Placental epithelial cell (primary cell): ENCODE measurements around the gene HPDL. TPM values are rescaled to one million over a fixed set of nuclear protein-coding genes. Genes with fewer than 3 reads are reported as not detected.

Source experiments
- total RNA-seq: library from RNA; depleted of rRNA; stranded (reverse); fragments of >200 nt; gene quantifications from 2 replicates; pipeline ENCODE4 v1.2.3, GENCODE V29; 2012

Gene HPDL
- total RNA-seq, result 1.3 and 2.0 TPM in 2 replicates

DNA sequence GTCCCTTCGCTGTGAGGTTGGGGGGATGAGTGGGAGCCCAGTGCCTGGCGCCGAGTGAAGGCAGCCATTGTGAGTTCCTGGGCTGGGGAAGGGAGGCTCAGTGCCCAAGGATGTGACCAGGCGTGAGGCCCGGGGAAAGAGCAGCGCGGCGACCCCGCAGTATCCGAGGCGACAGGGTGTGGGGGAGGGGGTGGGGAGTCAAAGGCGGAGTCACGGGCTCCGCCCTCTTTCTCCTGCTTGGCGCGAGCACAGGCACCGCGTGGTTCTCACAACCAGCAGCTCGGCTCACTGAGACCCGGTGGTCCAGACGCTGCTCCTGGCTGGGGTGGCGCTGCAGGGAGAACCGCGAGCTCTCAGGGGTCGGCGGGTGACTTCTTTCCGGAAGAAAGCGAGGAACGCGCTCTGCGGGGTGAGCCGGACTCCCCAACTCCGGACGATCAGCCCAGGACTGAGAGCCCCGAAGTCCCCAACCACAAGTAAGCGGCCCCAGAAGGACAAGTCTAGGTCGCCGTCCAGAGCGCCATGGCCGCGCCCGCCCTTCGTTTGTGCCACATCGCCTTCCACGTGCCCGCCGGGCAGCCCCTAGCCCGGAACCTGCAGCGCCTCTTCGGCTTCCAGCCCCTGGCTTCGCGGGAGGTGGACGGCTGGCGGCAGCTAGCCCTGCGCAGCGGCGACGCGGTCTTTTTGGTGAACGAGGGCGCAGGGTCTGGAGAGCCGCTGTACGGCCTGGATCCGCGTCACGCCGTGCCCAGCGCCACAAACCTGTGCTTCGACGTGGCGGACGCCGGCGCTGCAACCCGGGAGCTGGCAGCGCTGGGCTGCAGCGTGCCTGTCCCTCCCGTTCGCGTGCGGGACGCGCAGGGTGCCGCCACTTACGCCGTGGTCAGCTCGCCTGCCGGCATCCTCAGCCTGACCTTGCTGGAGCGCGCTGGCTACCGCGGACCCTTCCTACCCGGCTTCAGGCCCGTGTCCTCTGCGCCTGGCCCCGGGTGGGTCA lies at the start of gene HPDL:
Gene HPDL (plus strand): TSS at position 269 of the 997 bp plus-strand sequence. CDS start 254 bp downstream, at position 523.

GRCh38 chr1:45339789-45340558 lies 13.3 kb downstream of the HPDL start, which contains the start of the genes MUTYH and TOE1:
MUTYH (minus strand) TSS chr1:45340440; CDS start chr1:45334505, 5,935 bp downstream.
TOE1 (plus strand) TSS chr1:45340170; CDS start chr1:45340253, 83 bp downstream.

Other genes with a start within 250 kb of the HPDL start
- gene ZSWIM5, start 120.3 kb upstream of the HPDL start, total RNA-seq, result under 0.01 TPM in 1 of 2 replicates, not detected in the other
- gene TOE1, start 13.3 kb downstream of the HPDL start, total RNA-seq, result 11.4 and 20.2 TPM in 2 replicates
- 14.6 and 27.1 TPM in 2 replicates for gene MUTYH, start 13.5 kb downstream of the HPDL start, total RNA-seq
- gene TESK2, start 164.3 kb downstream of the HPDL start, total RNA-seq, result 10.8 and 13.3 TPM in 2 replicates
- 0.39 and 2.4 TPM in 2 replicates for gene CCDC163, start 173.2 kb downstream of the HPDL start, total RNA-seq
- gene MMACHC, start 173.4 kb downstream of the HPDL start, total RNA-seq, result 1.2 and 7.8 TPM in 2 replicates
- 305 and 686 TPM in 2 replicates for gene PRDX1, start 195.0 kb downstream of the HPDL start, total RNA-seq
- 108 and 120 TPM in 2 replicates for gene AKR1A1, start 223.9 kb downstream of the HPDL start, total RNA-seq